H9 (cell line): ENCODE measurements around the gene PCNX2. TPM values are rescaled to one million over a fixed set of nuclear protein-coding genes. Genes with fewer than 3 reads are reported as not detected.

Source experiments
- DNase-seq: peaks from one replicate; pipeline ENCODE4 v3.0.0-alpha.2; 2017
- H2AFZ ChIP-seq: one replicate; pipeline ENCODE4 v1.6.1; 2013; ENCODE audit warnings: mild to moderate bottlenecking, low read length, control low read depth, moderate library complexity
- H2AK5ac ChIP-seq: 2 replicates; pipeline ENCODE4 v1.6.1; 2013; ENCODE audit warnings: low read length, control low read depth, mixed read lengths; ENCODE audit not compliant: insufficient read length
- H2BK120ac ChIP-seq: one replicate; pipeline ENCODE4 v1.6.1; 2013; ENCODE audit warnings: low read depth, mild to moderate bottlenecking, low read length, control low read depth, inconsistent platforms; ENCODE audit not compliant: poor library complexity, severe bottlenecking
- H2BK12ac ChIP-seq: 2 replicates; pipeline ENCODE4 v1.6.1; 2013; ENCODE audit warnings: low read length, control low read depth, mixed read lengths, low read depth; ENCODE audit not compliant: insufficient read length
- H2BK15ac ChIP-seq: 2 replicates; pipeline ENCODE4 v1.6.1; 2013; ENCODE audit warnings: low read depth, low read length, control low read depth
- H2BK20ac ChIP-seq: one replicate; pipeline ENCODE4 v1.6.1; 2013; ENCODE audit warnings: low read depth, mild to moderate bottlenecking, low read length, control low read depth, inconsistent platforms; ENCODE audit not compliant: poor library complexity, severe bottlenecking
- H2BK5ac ChIP-seq: 2 replicates; pipeline ENCODE4 v1.6.1; 2013; ENCODE audit warnings: low read length, control low read depth, mixed read lengths; ENCODE audit not compliant: insufficient read length
- H3K14ac ChIP-seq: 2 replicates; pipeline ENCODE4 v1.6.1; 2013; ENCODE audit warnings: low read length, control low read depth; ENCODE audit not compliant: insufficient read depth
- H3K18ac ChIP-seq: 2 replicates; pipeline ENCODE4 v1.6.1; 2013; ENCODE audit warnings: low read depth, mild to moderate bottlenecking, mixed read lengths, low read length, control low read depth; ENCODE audit not compliant: insufficient read length
- H3K23ac ChIP-seq: 2 replicates; pipeline ENCODE4 v1.6.1; 2013; ENCODE audit warnings: low read length, control low read depth, mixed read lengths, low read depth; ENCODE audit not compliant: insufficient read length
- H3K23me2 ChIP-seq: 2 replicates; pipeline ENCODE4 v1.6.1; 2013; ENCODE audit warnings: low read depth, mild to moderate bottlenecking, mixed read lengths, low read length, control low read depth; ENCODE audit not compliant: insufficient read length, poor library complexity, severe bottlenecking
- H3K27ac ChIP-seq: 2 replicates; pipeline ENCODE4 v1.5.1; 2013; ENCODE audit warnings: low read length, control low read depth, mixed read lengths, low read depth; ENCODE audit not compliant: insufficient read length
- H3K27me3 ChIP-seq: 2 replicates; pipeline ENCODE4 v1.6.1; 2013; ENCODE audit warnings: low read length, control low read depth, inconsistent platforms; ENCODE audit not compliant: insufficient read depth
- H3K4ac ChIP-seq: 2 replicates; pipeline ENCODE4 v1.6.1; 2013; ENCODE audit warnings: low read depth, mild to moderate bottlenecking, control low read depth, inconsistent platforms, low read length, moderate library complexity
- H3K4me1 ChIP-seq: 2 replicates; pipeline ENCODE4 v1.6.1; 2013; ENCODE audit warnings: low read length, control low read depth, inconsistent platforms; ENCODE audit not compliant: insufficient read depth
- H3K4me2 ChIP-seq: 2 replicates; pipeline ENCODE4 v1.6.1; 2013; ENCODE audit warnings: low read length, control low read depth, mixed read lengths; ENCODE audit not compliant: insufficient read length, insufficient read depth
- H3K56ac ChIP-seq: 2 replicates; pipeline ENCODE4 v1.6.1; 2013; ENCODE audit warnings: low read depth, mild to moderate bottlenecking, mixed read lengths, low read length, control low read depth; ENCODE audit not compliant: insufficient read length
- H3K79me1 ChIP-seq: 2 replicates; pipeline ENCODE4 v1.6.1; 2013; ENCODE audit warnings: low read depth, mild to moderate bottlenecking, moderate library complexity, low read length, control low read depth, inconsistent platforms; ENCODE audit not compliant: insufficient read depth, poor library complexity, severe bottlenecking
- H3K79me2 ChIP-seq: 2 replicates; pipeline ENCODE4 v1.6.1; 2013; ENCODE audit warnings: low read length, control low read depth, inconsistent platforms; ENCODE audit not compliant: insufficient read depth
- H3K9ac ChIP-seq: 2 replicates; pipeline ENCODE4 v1.6.1; 2013; ENCODE audit warnings: low read length, control low read depth, mixed read lengths; ENCODE audit not compliant: insufficient read length; ENCODE audit errors: extremely low read depth
- H3K9me3 ChIP-seq: one replicate; pipeline ENCODE4 v1.6.1; 2013; ENCODE audit warnings: low read depth, low read length, inconsistent platforms; ENCODE audit not compliant: control insufficient read depth
- H3T11ph ChIP-seq: one replicate; pipeline ENCODE4 v1.6.1; 2013; ENCODE audit warnings: mild to moderate bottlenecking, low read length, control low read depth, inconsistent platforms
- H4K20me1 ChIP-seq: one replicate; pipeline ENCODE4 v1.6.1; 2013; ENCODE audit not compliant: control insufficient read depth, insufficient read length, insufficient read depth
- H4K5ac ChIP-seq: 2 replicates; pipeline ENCODE4 v1.6.1; 2013; ENCODE audit warnings: low read depth, mild to moderate bottlenecking, mixed read lengths, low read length, control low read depth; ENCODE audit not compliant: insufficient read length
- H4K8ac ChIP-seq: replicated peaks from 2 replicates; pipeline ENCODE4 v1.6.1; 2013; ENCODE audit warnings: low read length, control low read depth, mixed read lengths, low read depth; ENCODE audit not compliant: insufficient read length
- H4K91ac ChIP-seq: 2 replicates; pipeline ENCODE4 v1.6.1; 2013; ENCODE audit warnings: low read depth, mild to moderate bottlenecking, moderate library complexity, mixed read lengths, low read length, control low read depth; ENCODE audit not compliant: insufficient read length
- H3K27ac Mint-ChIP-seq, 3 experiments: 2 replicates in 2 of 3; 3 replicates in 1 of 3; pipeline ENCODE4 v1.8.0; 2020 to 2021; ENCODE audit warnings: mixed read lengths in 3 of 3, mild to moderate bottlenecking in 1 of 3, moderate library complexity in 1 of 3
- H3K27me3 Mint-ChIP-seq: 2 replicates; pipeline ENCODE4 v1.8.0; 2021; ENCODE audit warnings: low read depth, mild to moderate bottlenecking, moderate library complexity, mixed read lengths
- H3K36me3 Mint-ChIP-seq, 3 experiments: 2 replicates in 2 of 3; 3 replicates in 1 of 3; pipeline ENCODE4 v1.8.0; 2020 to 2021; ENCODE audit warnings: low read depth in 3 of 3, mixed read lengths in 3 of 3; ENCODE audit not compliant: insufficient read depth in 1 of 3
- H3K4me1 Mint-ChIP-seq, 2 experiments: 2 replicates each; pipeline ENCODE4 v1.8.0; 2020; ENCODE audit warnings: mixed read lengths in 2 of 2
- H3K4me3 Mint-ChIP-seq, 2 experiments: 2 replicates in 1 of 2; 3 replicates in 1 of 2; pipeline ENCODE4 v1.8.0; 2020 to 2021; ENCODE audit warnings: mild to moderate bottlenecking in 2 of 2, mixed read lengths in 2 of 2, moderate library complexity in 1 of 2
- H3K9me3 Mint-ChIP-seq, 2 experiments: 2 replicates in 1 of 2; 3 replicates in 1 of 2; pipeline ENCODE4 v1.8.0; 2020; ENCODE audit warnings: mild to moderate bottlenecking in 2 of 2, mixed read lengths in 2 of 2, moderate library complexity in 1 of 2
- WGBS: extraction: QIAGEN DNeasy Blood & Tissue Kit; methylation state at CpG from one replicate; pipeline ENCODE4 v1.1.7; 2013; ENCODE audit warnings: missing lambda C conversion rate, low lambda C conversion rate, mixed read lengths; ENCODE audit not compliant: insufficient read length; ENCODE audit errors: extremely low coverage; 5-methylcytosine and 5-hydroxymethylcytosine counted together
- total RNA-seq: library from RNA; stranded (reverse); gene quantifications from 2 replicates; pipeline ENCODE4 v1.2.1, GENCODE V29; 2021
- TF ChIP-seq, protein P1 (sequence below): fragments of 200-600 bp; sonication (generic); conservative IDR thresholded peaks from 3 replicates; pipeline ENCODE4 v1.8.0; 2021; ENCODE audit warnings: antibody characterized with exemption, mild to moderate bottlenecking

Gene PCNX2
- total RNA-seq, 1 experiment from 2014 or later, result 45.1 TPM

- Histone ChIP-seq H4K5ac (no peak overlapping the region), H4K8ac (no peak overlapping the region)
These were observed 56.6 kb downstream of the PCNX2 start for GRCh38 chr1:233238884-233239431.

More at GRCh38 chr1:233238884-233239431, 56.6 kb downstream of the PCNX2 start:
- H3K9me3 ChIP-seq, result no peaks in the 10 kb centered on the region
- no peak overlapping the region for H2AFZ ChIP-seq
- H3K9ac ChIP-seq, result no peak overlapping the region
- DNase-seq, result no peak
- H3T11ph ChIP-seq, result no peak overlapping the region
- no peak overlapping the region for H2BK20ac ChIP-seq
- Mint-ChIP-seq H3K4me1 (peaks cover 2% of the 10 kb centered on the region in 2 experiments; a peak in 2 of 4 replicates), H3K36me3 (peaks cover 15 to 41% (median 17%) of the 10 kb centered on the region in 3 experiments; a peak in 5 of 7 replicates), H3K9me3 (no peaks in the 10 kb centered on the region), H3K27ac (no peak overlapping the region; a peak in 1 of 7 replicates), H3K27me3 (no peaks in the 10 kb centered on the region), H3K4me3 (no peak overlapping the region)
- H2BK12ac ChIP-seq, result no peak overlapping the region
- H4K20me1 ChIP-seq, result no peaks in the 10 kb centered on the region
- H3K27ac ChIP-seq, result no peak overlapping the region
- no peak overlapping the region for H2BK5ac ChIP-seq
- no peak overlapping the region for H3K4ac ChIP-seq
- no peak overlapping the region for H3K4me2 ChIP-seq
- no peak overlapping the region for H4K91ac ChIP-seq
- no peaks in the 10 kb centered on the region for H3K4me1 ChIP-seq
- no peak overlapping the region for H3K18ac ChIP-seq
- H3K79me1 ChIP-seq, result peaks cover 5% of the 10 kb centered on the region
- no peak overlapping the region for H3K23ac ChIP-seq
- no peak overlapping the region for H3K14ac ChIP-seq
- no peak overlapping the region for H2BK15ac ChIP-seq
- H2AK5ac ChIP-seq, result no peak overlapping the region
- H2BK120ac ChIP-seq, result no peak overlapping the region
- WGBS, result no CpG with 5 or more reads among the region's 9 CpGs
- no peaks in the 10 kb centered on the region for H3K79me2 ChIP-seq
- no peak overlapping the region for H3K56ac ChIP-seq
- H3K23me2 ChIP-seq, result no peaks in the 10 kb centered on the region
- TF ChIP-seq, protein P1, sequence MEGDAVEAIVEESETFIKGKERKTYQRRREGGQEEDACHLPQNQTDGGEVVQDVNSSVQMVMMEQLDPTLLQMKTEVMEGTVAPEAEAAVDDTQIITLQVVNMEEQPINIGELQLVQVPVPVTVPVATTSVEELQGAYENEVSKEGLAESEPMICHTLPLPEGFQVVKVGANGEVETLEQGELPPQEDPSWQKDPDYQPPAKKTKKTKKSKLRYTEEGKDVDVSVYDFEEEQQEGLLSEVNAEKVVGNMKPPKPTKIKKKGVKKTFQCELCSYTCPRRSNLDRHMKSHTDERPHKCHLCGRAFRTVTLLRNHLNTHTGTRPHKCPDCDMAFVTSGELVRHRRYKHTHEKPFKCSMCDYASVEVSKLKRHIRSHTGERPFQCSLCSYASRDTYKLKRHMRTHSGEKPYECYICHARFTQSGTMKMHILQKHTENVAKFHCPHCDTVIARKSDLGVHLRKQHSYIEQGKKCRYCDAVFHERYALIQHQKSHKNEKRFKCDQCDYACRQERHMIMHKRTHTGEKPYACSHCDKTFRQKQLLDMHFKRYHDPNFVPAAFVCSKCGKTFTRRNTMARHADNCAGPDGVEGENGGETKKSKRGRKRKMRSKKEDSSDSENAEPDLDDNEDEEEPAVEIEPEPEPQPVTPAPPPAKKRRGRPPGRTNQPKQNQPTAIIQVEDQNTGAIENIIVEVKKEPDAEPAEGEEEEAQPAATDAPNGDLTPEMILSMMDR, result no peak
- H3K27me3 ChIP-seq, result no peaks in the 10 kb centered on the region
